C4-2B (cell line): Measurements from ENCODE around the gene PNCK.

Source experiments
- ZFX ChIP-seq: fragments of 450-650 bp; IDR thresholded peaks from 2 replicates; pipeline ENCODE4 v1.6.1; 2017
- TF ChIP-seq, protein P1 (sequence below): fragments of 450-650 bp; conservative IDR thresholded peaks from 2 replicates; pipeline ENCODE4 v1.5.1; 2017; ENCODE audit warnings: mild to moderate bottlenecking

DNA sequence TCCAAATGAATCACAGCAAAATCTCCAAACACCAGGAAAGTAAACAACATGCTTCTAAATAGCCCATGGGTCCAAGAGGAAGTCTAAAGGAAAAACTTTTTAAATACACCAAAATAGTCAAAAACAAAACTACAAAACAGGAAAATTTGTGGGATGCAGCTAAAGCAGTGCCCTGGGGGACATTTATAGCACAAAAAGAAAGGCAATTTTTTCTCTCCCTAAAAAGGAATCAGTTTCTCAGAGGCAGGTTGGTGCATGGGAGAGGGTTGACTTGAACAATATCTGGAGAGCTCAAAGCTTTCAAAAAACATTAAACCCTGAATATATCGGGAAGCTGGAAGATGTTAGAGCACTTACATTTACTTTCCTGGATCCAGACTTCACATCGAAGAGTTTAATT, 42.3 kb downstream of the PNCK start:
- TF ChIP-seq, protein P1, sequence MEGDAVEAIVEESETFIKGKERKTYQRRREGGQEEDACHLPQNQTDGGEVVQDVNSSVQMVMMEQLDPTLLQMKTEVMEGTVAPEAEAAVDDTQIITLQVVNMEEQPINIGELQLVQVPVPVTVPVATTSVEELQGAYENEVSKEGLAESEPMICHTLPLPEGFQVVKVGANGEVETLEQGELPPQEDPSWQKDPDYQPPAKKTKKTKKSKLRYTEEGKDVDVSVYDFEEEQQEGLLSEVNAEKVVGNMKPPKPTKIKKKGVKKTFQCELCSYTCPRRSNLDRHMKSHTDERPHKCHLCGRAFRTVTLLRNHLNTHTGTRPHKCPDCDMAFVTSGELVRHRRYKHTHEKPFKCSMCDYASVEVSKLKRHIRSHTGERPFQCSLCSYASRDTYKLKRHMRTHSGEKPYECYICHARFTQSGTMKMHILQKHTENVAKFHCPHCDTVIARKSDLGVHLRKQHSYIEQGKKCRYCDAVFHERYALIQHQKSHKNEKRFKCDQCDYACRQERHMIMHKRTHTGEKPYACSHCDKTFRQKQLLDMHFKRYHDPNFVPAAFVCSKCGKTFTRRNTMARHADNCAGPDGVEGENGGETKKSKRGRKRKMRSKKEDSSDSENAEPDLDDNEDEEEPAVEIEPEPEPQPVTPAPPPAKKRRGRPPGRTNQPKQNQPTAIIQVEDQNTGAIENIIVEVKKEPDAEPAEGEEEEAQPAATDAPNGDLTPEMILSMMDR, result no peak
- TF ChIP-seq ZFX, result no peak
